PC-9 (cell line): ENCODE results near the gene ITSN1. TPM values are rescaled to one million over a fixed set of nuclear protein-coding genes. Genes with fewer than 3 reads are reported as not detected.

Experiments used
- BruUV-seq: library from RNA; stranded (reverse); fragments of 400-500 nt; replicated peaks from 2 replicates; lab custom pipeline; 2021; lab: Mats Ljungman, UMichigan
- CTCF ChIA-PET: fragments of 300-600 bp; sonication (Branson Sonifier 250); formaldehyde crosslinking; loops from one replicate; lab custom pipeline; 2022; ENCODE audit warnings: antibody characterized with exemption; lab: Charles Lee
- POLR2A ChIA-PET: fragments of 300-600 bp; sonication (Branson Sonifier 250); formaldehyde crosslinking; loops from one replicate; lab custom pipeline; 2022; ENCODE audit warnings: antibody characterized with exemption; ENCODE audit not compliant: unreplicated experiment; lab: Charles Lee
- DNase-seq, 2 experiments: peaks; one replicate each; pipeline versions ENCODE4 v3.0.0 to v3.0.0-alpha.2; 2015 to 2022; ENCODE audit warnings: mixed read lengths in 1 of 2
- H2AFZ ChIP-seq: fragments of 200-600 bp; sonication (generic); 2 replicates; pipeline ENCODE4 v1.8.1; 2017; ENCODE audit warnings: antibody characterized with exemption
- H3F3A ChIP-seq: fragments of 200-600 bp; sonication (generic); 2 replicates; pipeline ENCODE4 v1.8.1; 2017; ENCODE audit warnings: antibody characterized with exemption, mild to moderate bottlenecking, low read depth; ENCODE audit not compliant: insufficient read depth
- H3K27ac ChIP-seq: fragments of 200-600 bp; sonication (generic); 2 replicates; pipeline ENCODE4 v1.6.1; 2016; ENCODE audit warnings: mixed run types
- H3K27me3 ChIP-seq: fragments of 200-600 bp; sonication (generic); 2 replicates; pipeline ENCODE4 v1.6.1; 2016; ENCODE audit warnings: low read depth, mixed run types; ENCODE audit not compliant: insufficient read depth
- H3K36me3 ChIP-seq: fragments of 200-600 bp; sonication (generic); 2 replicates; pipeline ENCODE4 v1.6.1; 2016; ENCODE audit warnings: low read depth, mixed run types
- H3K4me1 ChIP-seq: fragments of 200-600 bp; sonication (generic); replicated peaks from 2 replicates; pipeline ENCODE4 v1.6.1; 2016; ENCODE audit warnings: mixed run types; ENCODE audit not compliant: insufficient read depth
- H3K4me2 ChIP-seq: fragments of 200-600 bp; sonication (generic); 2 replicates; pipeline ENCODE4 v1.6.1; 2017; ENCODE audit warnings: mixed run types
- H3K4me3 ChIP-seq: fragments of 200-600 bp; sonication (generic); 2 replicates; pipeline ENCODE4 v1.6.1; 2016; ENCODE audit warnings: mixed run types
- H3K79me2 ChIP-seq: fragments of 200-600 bp; sonication (generic); 2 replicates; pipeline ENCODE4 v1.6.1; 2017; ENCODE audit warnings: low read depth, mixed run types
- H3K9me2 ChIP-seq: fragments of 200-600 bp; sonication (generic); 2 replicates; pipeline ENCODE4 v1.8.1; 2017; ENCODE audit warnings: mild to moderate bottlenecking; ENCODE audit not compliant: insufficient read depth
- H3K9me3 ChIP-seq: fragments of 200-600 bp; sonication (generic); 2 replicates; pipeline ENCODE4 v1.8.1; 2016; ENCODE audit warnings: low read depth; ENCODE audit not compliant: insufficient read depth
- H4K20me1 ChIP-seq: fragments of 200-600 bp; sonication (generic); 2 replicates; pipeline ENCODE4 v1.8.1; 2017; ENCODE audit not compliant: insufficient read depth
- CTCF ChIP-seq: fragments of 200-600 bp; sonication (generic); conservative IDR thresholded peaks from 2 replicates; pipeline ENCODE4 v1.6.1; 2017; ENCODE audit warnings: mixed run types, antibody characterized with exemption, mild to moderate bottlenecking, moderate library complexity
- EZH2 ChIP-seq: fragments of 200-600 bp; sonication (generic); IDR thresholded peaks from 2 replicates; pipeline ENCODE4 v1.8.0; 2017; ENCODE audit warnings: antibody characterized with exemption, low read depth
- intact Hi-C: fragments of 100-400 bp; cut with micrococcal nuclease; formaldehyde crosslinking; loops from one replicate; pipeline ENCODE4 v1.10.0; 2022; ENCODE audit not compliant: unreplicated experiment
- total RNA-seq: library from RNA; stranded (reverse); gene quantifications from 2 replicates; pipeline ENCODE4 v1.2.3, GENCODE V29; 2021

ITSN1 gene
- total RNA-seq, 1 experiment from 2014 or later, result 46.3 TPM

DNA sequence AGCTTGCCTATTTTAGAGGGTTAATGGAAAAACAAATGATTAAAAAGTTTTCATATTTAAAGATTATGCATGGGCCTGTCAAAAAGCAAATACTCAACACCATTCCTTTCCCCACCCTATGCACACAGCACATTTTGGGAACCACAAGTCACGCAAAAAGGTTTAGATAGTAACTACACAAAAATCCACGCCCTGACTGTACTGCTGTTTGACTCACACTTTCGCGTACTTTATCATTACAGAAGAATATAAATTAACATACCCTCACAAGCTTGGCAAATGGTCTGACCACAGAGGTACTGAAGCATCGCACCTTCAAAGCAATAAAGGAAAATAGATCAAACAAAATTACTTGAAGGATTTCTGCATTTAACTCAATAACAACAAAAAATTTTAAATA, 271.9 kb downstream of the ITSN1 start:
- H2AFZ ChIP-seq, result no peak overlapping the region
- intact Hi-C loops, result no loop called here
- no peak overlapping the region for H3K27ac ChIP-seq
- DNase-seq, result no peak
- H3K9me2 ChIP-seq, result no peaks in the 10 kb centered on the region
- no TSS peak for BruUV-seq
- peaks cover 31% of the 10 kb centered on the region for H3K79me2 ChIP-seq
- H3F3A ChIP-seq, result no peaks in the 10 kb centered on the region
- H3K9me3 ChIP-seq, result no peaks in the 10 kb centered on the region
- H3K27me3 ChIP-seq, result no peaks in the 10 kb centered on the region
- ChIA-PET CTCF (no interaction called here), POLR2A (no interaction called here)
- TF ChIP-seq CTCF (no peak), EZH2 (no peak)
- peaks cover 11% of the 10 kb centered on the region; the same call in 1 of the 2 replicates for H3K4me1 ChIP-seq
- peak overlapping the region; percentile 97 for H3K4me2 ChIP-seq
- H3K36me3 ChIP-seq, result no peaks in the 10 kb centered on the region
- H3K4me3 ChIP-seq, result peak overlapping the region; percentile 85
- no peaks in the 10 kb centered on the region for H4K20me1 ChIP-seq

GRCh38 chr21:33915368-33916199, 273.3 kb downstream of the ITSN1 start, which contains the start of gene ATP5PO:
Gene ATP5PO, minus strand, starts transcription at chr21:33915804. Its CDS starts 41 bp downstream, at chr21:33915763.
- DNase-seq, result peak; percentile 86 to 92
- peak within 1 kb of the TSS; percentile 80 for H2AFZ ChIP-seq
- intact Hi-C loops, result no loop called here
- ChIA-PET POLR2A (no interaction called here), CTCF (no interaction called here)
- no peaks in the 10 kb centered on the region for H3F3A ChIP-seq
- peaks cover 31% of the 10 kb centered on the region for H3K79me2 ChIP-seq
- H3K4me1 ChIP-seq, result peaks cover 11% of the 10 kb centered on the region; the same call in 1 of the 2 replicates
- H3K4me2 ChIP-seq, result peak within 1 kb of the TSS; percentile 97
- no peaks in the 10 kb centered on the region for H4K20me1 ChIP-seq
- H3K27me3 ChIP-seq, result no peaks in the 10 kb centered on the region
- no peaks in the 10 kb centered on the region for H3K9me2 ChIP-seq
- no peak within 1 kb of the TSS for H3K27ac ChIP-seq
- BruUV-seq, result TSS peak; percentile 73
- TF ChIP-seq CTCF (no peak), EZH2 (no peak)
- no peaks in the 10 kb centered on the region for H3K36me3 ChIP-seq
- H3K9me3 ChIP-seq, result no peaks in the 10 kb centered on the region
- H3K4me3 ChIP-seq, result peak within 1 kb of the TSS; percentile 85

DNA sequence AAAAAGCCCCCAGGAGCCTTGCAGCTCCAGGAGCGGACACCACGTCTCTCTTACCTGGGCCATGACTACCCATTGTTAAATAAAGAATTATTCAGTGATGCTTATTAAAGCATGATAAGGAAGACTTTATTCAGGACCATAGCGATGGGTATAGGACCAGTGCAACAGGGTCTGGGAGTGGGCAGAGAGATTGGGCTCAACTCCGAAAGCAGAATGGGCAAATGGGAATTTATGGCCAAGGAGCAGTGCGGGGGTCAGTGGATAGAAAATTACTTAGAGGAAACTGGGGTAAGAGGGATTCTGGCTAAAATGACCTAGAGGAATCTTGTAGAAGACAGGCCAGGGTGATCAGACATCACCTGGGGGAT, 273.9 kb downstream of the ITSN1 start:
- DNase-seq, result no peak
- ChIA-PET CTCF (no interaction called here), POLR2A (no interaction called here)
- Histone ChIP-seq H3K9me2 (no peaks in the 10 kb centered on the region), H3F3A (no peaks in the 10 kb centered on the region), H4K20me1 (no peaks in the 10 kb centered on the region), H3K79me2 (peaks cover 31% of the 10 kb centered on the region), H2AFZ (peak overlapping the region; percentile 80), H3K4me3 (peak overlapping the region; percentile 85), H3K27ac (no peak overlapping the region), H3K36me3 (no peaks in the 10 kb centered on the region), H3K27me3 (no peaks in the 10 kb centered on the region), H3K4me2 (peak overlapping the region; percentile 72), H3K4me1 (peaks cover 11% of the 10 kb centered on the region; the same call in 1 of the 2 replicates), H3K9me3 (no peaks in the 10 kb centered on the region)
- BruUV-seq, result no TSS peak
- TF ChIP-seq CTCF (no peak), EZH2 (no peak)
- intact Hi-C loops, result no loop called here
